MM.1S (cell line): ENCODE measurements around the gene SMO.

Source experiments
- EZH2 ChIP-seq: fragments of 300-600 bp; sonication (generic); optimal IDR thresholded peaks from 2 replicates; pipeline ENCODE3; 2017; ENCODE audit warnings: low read depth, mild to moderate bottlenecking, antibody characterized with exemption, low read length, mixed read lengths
- EZH2phosphoT487 ChIP-seq: fragments of 300-600 bp; sonication (generic); IDR thresholded peaks from 2 replicates; pipeline ENCODE4 v1.6.1; 2018; ENCODE audit warnings: antibody characterized with exemption, low read length
- TF ChIP-seq, protein P1 (sequence below): fragments of 300-600 bp; sonication (generic); IDR thresholded peaks from 2 replicates; pipeline ENCODE4 v1.5.1; 2016; ENCODE audit warnings: antibody characterized with exemption, low read length, mixed read lengths

DNA sequence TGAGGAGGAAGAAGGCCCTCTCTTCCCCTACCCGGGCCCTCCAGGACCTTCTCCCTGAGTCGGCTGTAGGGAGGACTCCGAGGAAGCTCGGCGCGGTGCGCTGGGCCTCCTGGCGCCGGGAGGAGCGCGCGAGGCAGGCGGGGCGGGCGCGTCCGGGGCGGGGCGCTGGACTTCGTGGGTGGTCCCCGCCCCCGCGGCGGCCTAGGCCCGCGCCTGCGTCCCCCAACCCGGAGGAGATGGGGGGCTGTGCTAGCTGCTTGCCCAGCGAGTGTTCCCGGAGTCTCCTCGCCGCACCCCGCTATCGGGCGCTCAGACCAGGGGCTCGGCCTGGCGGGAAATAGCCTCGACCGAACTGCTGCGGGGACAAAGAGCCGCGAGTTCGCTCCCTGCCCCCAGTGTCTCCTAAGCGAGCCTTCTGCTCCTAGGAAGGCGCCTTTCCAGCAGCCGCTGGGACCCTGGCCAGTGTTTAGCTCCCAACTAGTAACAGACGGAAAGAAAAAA lies 19.2 kb upstream of the SMO start:
- no peak for TF ChIP-seq EZH2
- TF ChIP-seq, protein P1, sequence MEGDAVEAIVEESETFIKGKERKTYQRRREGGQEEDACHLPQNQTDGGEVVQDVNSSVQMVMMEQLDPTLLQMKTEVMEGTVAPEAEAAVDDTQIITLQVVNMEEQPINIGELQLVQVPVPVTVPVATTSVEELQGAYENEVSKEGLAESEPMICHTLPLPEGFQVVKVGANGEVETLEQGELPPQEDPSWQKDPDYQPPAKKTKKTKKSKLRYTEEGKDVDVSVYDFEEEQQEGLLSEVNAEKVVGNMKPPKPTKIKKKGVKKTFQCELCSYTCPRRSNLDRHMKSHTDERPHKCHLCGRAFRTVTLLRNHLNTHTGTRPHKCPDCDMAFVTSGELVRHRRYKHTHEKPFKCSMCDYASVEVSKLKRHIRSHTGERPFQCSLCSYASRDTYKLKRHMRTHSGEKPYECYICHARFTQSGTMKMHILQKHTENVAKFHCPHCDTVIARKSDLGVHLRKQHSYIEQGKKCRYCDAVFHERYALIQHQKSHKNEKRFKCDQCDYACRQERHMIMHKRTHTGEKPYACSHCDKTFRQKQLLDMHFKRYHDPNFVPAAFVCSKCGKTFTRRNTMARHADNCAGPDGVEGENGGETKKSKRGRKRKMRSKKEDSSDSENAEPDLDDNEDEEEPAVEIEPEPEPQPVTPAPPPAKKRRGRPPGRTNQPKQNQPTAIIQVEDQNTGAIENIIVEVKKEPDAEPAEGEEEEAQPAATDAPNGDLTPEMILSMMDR: no peak
- TF ChIP-seq EZH2phosphoT487: no peak
